Fibroblast of skin of right quadriceps (primary cell): ENCODE measurements around the gene GUCY2F.

Experiments used
- DNase-seq: peaks from one replicate; pipeline ENCODE4 v3.0.0-alpha.2; 2013

GUCY2F gene

DNA sequence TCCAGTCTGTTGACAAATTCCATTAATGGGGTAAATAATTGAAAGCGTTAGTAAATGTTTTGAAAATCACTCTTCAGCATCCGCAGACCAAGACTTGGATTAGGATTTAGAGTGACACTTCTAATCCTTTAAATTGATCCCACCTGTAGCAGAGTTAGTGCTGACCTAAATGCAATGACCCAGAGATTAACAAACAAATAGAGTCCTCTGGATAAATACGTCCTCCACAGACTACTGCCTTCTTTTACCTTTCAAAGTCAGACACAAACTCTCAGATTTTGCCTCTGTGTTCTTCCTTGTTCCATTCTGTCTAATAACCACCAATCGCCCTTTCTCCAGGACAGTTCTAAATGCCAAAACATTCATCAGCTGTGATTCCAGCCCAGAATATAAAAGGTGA, at the start of gene GUCY2F:
TSS of gene GUCY2F (minus strand) at position 101 of the 400 bp plus-strand sequence. CDS start 6,150 bp downstream, outside the sequence.
- DNase-seq, result no peak

DNA sequence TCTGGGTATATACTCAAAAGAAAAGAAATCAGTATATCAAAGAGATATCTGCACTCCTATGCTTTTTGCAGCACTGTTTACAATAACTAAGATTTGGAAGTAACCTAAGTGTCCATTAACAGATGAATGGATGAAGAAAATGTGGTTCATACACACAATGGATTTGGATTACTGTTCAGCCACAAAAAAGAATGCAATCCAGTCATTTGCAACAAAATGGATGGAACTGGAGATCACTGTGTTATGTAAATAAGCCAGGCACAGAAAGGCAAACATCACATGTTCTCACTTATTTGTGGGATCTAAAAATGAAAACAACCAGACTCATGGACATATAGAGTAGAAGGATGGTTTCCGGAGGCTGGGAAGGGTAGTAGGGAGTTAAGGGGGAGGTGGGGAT, 37.1 kb upstream of the GUCY2F start:
- DNase-seq, result no peak

DNA sequence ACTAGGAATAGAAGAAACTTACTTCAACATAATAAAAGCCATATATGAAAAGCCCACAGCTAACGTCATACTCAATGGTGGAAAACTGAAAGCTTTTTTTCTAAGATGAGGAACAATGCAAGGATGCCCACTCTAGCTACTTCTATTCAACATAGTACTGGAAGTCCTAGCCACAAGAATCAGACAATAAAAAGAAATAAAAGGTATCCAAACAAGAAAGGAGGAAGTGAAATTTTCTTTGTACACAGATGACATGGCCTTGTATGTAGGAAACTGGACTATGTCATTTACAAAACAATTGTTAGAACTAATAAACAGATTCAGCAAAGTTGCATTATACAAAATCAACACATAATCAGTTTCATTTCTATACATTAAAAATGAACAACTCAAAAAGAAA, 29.2 kb upstream of the GUCY2F start:
- DNase-seq, result no peak

DNA sequence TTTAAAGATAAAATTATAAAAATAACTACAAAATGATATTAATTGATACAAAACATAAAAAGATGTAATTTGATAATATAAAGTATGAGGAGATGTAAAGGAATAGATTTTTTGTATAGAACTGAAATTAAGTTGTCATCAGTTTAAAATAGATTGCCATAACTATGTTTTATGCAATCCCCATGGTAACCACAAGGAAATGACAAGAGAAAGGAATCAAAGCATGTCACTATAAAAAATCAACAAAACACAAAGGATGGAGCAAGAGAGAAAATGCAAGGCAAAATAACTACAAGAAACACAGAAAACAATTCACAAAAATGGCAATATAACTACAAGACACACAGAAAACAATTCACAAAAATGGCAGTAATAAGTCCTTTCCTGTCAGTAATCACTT, 27.0 kb upstream of the GUCY2F start:
- no peak for DNase-seq

DNA sequence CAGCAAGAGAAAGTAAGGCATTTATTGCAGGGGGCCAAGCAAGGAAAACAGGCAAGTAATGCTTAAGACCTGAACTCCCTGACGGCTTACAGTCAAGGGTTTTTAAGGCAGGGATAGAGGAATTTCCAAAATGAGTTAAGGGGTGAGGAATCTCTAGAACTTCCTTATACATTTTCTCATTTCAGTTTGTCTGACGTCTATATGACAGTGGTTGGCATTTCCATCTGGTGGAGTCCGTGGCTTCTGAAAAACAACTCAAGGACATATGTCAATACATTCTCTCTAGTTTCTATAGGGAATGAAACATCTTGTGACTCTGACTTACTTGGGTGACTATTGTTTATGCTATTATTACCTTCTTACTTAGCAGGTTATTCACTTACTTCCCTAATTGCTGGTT, 19.3 kb upstream of the GUCY2F start:
- no peak for DNase-seq

DNA sequence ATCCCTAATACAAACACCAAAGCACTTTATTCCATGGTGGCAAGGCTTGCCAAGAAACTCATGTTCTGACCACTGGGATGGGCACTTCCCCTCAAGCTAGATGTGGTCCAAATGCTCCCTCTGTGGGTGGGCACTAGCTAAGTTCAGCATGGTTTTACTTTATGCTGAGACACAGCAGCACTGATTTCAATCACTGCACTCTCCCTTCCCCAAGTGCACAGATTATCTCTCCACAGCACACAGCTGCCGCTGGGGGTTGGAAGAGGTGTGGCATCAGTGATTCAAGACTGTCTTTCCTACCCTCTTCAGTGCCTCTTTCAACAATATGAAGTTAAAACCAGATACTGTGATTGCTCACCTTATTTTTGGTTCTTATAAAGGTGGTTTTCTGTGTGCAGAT, 16.5 kb upstream of the GUCY2F start:
- no peak for DNase-seq

DNA sequence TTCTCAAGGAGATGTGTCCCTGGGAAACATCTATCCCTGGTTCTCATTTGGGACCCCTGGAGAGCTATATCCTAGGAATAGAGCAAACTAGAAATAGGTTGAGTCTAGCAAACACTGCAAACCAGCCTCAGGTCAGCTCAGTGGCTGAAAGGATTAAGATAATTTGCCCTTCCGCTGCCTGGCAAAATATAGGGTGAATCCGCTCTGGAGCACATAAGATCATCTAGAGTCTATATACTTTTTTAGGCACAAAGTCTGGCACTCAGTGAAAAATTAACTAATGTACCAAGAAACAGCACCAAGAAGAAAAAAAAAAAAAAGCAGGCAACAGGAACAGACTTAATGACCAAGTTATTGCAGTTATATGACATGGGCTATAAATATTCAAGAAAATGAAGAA, 7.3 kb upstream of the GUCY2F start:
- DNase-seq, result no peak

DNA sequence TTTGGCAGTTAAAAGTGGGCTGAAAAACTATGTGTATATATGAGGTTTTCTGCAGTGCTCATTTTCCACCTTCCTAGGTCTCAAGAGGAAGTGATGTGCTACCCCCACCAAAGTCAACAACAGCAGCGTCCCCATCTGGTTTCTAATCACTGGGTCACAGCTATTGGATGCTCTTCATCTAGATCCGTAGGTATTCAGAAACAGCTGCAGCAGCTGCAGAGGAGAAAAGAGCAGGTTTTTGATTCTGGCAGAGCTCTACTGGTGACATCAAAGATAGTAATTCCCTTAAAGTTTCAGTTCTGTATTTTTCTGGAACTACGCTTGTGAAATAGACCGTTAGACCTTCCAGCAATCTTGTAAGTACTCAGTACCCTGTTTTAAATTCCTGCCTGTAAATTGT, 5.8 kb upstream of the GUCY2F start:
- DNase-seq, result no peak

DNA sequence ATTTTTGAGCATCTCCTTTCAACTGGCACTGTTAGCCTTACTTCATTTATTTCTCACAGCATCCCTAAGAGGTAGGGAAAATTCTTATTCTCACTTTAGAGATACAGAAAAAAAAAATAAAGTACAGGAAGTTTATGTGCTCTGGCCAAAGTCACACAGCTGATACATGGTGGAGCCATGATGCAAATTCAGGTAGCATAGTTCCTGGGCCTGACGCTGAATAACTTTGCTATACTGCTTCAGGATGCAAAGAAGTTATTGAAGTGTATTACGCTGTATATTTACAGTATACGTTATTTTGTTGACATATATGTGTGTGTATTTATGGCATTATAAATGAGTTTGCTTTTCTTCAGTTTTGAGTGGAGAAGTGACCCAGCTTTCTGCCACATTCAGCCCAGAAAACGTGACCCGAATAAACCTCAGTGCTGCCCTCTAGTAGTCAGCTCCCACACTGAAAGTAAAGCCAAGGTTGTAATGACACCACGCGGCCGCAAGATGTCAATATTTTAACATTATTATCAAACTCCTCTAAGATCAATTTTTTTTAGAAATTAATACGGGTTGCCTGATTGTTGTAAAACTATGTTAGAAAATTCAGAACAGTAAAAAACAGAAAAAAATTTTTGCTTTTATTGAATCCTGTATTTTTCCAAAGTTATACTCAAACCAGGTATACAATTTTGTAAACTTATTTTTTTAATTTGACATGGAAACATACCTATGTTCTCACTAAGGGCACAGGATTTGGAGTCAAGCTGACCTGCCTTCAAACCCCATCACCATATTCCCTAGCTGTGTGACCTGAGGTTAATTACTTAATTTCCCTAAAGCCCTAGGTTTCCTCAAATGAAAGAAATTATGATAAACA, 3.8 kb upstream of the GUCY2F start:
- DNase-seq, result peak; percentile 54

DNA sequence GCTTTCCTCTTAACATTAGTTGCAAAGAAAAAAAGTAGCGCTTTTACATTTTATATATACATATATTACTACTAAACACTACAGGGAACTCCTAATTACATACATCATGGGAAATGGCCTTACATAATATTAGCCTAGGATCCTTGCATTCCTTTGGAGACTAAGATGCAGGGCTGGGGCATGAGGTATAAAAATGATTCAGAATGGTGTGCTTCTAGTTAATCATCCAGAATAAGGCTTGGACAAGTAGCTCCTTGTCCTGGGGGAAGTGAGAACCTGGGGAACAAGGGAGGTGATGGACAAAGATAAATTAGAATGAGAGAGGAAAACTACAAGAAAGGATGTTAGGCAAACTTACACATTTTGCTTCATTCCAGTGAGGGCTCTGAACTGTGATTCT, 3.0 kb upstream of the GUCY2F start:
- DNase-seq, result no peak

DNA sequence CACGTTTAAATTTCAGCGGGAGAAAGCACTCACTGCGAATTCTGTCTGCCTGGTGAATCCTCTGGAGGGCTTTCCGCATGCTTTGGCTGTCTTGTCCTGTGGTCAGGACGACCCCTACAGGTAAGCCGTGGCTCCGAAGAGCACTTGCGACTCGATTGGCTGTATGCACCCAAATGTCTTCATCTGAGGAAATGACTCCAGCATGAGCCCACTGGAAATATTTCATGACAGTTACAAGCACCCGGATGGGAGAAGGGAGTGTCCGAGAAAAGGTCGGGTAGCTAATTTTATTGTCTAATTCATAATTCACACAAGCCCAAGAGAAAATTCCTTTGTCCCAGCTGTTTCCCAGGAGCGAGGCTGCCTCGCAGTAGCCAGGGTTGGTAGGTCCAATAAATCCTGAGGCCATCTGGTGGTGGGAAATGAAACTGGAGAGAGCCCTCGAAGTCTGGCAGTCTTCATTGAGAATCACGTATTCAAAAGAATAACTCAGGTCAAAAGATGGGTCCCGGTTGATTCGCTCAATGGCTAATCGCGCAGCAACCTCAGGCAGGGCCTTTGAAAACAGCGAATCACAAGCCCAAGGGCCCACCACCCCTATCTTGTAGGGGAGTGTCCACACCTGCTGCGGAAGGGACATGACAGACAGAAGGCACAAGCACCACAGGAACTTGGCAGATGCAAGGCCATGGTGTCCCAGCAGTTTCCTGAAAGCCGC, 6.6 kb downstream of the GUCY2F start:
- DNase-seq, result peak; percentile 40

DNA sequence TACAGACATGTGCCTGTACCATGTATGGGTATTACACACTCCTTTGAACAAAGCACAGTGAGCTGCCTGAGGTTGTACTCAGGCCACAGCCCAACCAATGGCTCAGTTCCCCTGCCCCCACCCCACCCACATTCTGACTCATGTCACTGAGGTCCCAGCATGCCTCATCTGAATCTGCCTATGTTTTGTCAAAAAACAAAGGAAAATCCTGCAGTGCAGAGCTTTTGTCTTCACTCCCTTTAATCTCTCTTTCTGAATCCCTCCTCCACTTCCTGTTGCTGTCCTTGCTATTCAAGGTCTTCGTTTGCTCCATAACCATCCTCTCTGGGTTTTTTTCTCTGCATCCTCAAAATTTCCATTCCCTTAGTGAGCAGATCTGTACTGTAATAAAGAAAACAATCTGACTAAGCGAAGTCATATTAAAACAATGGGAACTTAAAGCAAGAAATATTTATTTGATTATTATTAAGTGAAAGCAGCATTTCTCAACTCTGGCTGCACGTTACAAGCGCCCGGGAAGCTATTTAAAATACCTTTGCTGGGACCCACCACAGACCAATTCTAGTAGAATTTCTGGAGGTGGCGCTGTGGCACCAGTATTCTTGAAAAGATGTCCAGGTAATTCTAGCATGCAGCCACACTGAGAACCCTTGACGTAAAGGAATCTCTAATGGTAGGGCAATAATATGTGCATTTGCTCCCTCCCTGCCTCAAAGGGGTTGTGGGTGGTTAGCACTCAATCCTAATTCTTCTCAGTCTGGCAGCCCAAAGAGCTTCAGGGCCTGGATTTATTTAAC, 8.7 kb downstream of the GUCY2F start:
- DNase-seq, result peak; percentile 55

DNA sequence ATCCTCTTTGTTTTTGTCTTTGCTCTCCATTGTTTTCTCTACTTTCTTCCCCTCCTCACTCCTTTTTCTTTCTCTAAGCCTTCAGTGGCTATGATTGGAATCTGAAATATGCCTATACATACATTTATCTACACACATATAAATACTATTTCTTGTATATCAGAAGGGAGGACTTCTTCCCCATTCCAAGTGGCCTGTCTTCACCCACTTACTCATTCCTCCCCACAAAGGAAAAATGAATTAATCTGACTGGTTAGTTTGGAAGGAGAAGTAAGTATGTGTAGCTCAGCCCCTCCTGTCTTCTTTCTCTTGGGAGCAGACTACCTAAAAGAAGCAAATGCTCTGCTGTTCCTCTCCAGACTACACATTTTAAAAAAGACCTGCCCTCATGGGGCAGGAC, 17.7 kb downstream of the GUCY2F start:
- peak; percentile 62 for DNase-seq

DNA sequence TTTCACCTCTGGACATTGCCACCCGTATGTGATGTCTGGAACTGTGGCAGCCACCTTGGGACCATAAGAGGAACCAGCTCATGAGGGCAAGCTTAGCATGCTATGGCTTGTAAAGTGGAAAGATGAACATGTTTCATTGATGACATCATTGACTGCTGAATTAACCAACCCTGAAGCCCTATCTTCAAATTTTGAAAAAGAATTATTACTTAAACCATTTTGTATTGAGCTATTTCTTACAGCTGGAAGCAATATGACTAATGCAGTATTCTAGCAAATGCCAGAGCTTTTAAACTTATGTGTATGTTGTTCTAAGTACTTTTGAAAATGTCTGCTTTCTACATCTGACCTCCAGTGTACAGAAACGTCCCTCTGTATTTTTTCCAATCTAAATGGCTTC, 18.1 kb downstream of the GUCY2F start:
- DNase-seq, result peak; percentile 21

DNA sequence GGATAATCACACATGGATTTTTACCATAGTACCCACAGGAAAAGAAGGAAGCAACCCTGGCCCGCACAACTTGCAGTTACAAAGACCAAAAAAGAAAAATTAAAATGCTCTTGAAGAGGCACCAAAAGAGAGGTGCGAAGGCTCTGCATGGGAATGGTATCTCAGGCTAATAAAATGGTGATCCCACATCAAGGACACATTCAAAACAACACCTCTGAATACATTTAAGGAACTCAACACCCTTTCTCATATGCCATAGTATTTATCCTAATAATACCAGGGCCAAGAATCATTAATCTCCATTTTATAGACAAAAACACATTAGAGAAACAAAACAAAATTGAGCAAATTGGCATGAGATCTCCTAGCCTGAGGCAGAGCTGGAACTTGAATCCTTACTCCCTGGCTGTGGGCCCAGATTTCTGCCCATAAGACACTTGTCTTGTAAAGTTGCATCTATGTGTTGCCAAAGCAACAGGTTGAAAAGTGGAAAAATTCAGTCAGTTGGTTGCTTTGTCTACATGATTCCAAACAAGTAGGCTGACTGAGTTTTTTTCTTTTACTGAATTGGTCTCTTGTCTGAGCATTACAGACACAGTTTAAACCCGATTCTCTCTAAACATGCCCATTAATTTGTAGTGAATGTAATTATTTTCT, 33.5 kb downstream of the GUCY2F start:
- no peak for DNase-seq

DNA sequence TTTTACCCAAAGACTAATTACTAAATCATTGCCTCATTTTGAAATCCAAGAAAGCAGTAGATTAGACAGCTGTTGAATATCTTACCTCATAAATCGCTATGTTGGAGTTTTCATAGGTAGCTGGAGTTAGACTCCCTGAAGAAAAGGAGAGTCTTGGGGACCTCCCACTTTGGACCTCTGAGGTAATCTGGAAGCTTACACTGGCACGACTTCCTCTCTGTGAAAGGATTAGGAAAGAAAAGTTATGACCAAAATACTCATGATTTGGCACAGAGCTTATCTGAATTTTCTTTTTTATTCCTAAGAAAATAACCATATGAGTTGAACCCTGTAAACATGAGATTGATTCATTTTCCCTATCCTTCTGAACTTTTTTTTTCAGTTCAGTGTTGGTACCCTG, 40.6 kb downstream of the GUCY2F start:
- DNase-seq, result no peak

DNA sequence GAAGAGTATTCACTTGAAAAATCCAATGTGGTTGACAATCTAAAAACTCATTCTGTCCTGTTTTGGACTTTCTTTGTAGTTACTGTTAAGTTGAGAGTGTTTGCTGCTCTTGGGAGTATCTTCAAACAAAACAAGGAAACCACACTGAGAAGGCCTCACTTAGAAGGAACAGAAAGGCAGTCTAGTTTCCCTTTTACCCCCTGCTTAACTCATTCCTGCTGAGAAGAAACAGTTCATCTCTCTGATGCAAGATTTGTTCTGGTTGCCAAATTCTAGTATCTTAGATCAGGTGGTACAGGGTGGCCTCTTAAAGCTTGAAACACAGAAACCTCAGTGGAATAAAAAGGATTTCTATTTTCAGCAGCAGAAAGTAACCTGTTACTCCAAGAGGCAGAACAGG, 41.4 kb downstream of the GUCY2F start:
- DNase-seq, result no peak

DNA sequence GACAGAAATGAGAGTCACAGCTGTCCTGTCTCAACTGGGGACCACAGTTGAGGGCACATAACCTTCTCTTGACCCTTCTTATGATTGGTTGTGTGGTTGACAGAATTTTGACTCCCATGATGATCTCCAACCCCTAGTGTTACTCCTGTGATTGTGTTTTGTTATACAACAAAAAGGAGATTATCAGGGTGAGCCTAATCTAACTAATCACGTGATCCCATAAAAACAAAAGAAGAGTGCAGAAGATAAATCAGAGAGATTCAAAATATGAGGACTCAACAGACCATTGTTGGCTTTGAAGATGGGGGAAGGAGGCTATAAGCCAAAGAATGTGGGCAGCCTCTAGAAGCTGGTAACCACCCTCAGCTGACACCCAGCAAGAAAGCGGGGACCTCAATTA, 72.7 kb downstream of the GUCY2F start:
- DNase-seq, result no peak

DNA sequence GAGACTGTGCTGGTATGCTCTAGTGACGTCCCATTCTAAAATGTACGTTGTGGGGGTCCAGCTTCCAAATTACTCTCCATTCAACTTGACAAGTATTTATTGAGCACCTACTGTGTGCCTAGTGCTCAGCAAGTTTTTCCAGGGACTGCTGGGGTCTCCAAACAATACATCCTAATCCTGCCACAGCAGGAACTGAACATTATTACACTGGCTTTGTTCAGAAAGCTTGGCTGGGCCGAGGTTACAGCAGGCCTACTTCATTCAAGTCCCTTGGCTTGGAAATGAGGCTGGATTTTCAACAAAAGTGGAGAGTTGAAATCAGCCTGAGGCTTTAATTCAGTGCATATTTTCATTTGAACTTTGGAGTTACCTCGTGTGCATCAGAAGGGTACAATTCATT, 78.0 kb downstream of the GUCY2F start:
- DNase-seq, result no peak

DNA sequence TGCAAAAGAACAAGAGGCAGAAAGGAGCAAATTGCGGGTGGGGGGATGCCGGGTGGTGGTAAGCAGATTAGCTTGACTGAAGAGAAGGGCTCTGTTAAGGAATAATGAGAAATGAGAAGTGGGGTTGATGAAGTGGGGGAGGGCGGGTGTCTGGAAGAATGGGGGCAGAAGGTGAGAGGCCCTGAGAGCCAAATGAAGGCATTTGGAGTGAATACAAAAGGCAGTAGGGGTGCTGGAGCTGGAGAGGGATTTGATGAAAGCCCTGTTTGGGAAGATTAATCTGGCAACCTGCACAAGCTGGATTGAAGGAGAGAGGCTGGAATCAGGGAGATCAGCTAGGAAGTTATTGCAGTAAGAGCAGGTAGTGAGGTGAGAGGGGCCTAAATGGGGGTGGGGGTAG, 82.1 kb downstream of the GUCY2F start:
- DNase-seq, result no peak

DNA sequence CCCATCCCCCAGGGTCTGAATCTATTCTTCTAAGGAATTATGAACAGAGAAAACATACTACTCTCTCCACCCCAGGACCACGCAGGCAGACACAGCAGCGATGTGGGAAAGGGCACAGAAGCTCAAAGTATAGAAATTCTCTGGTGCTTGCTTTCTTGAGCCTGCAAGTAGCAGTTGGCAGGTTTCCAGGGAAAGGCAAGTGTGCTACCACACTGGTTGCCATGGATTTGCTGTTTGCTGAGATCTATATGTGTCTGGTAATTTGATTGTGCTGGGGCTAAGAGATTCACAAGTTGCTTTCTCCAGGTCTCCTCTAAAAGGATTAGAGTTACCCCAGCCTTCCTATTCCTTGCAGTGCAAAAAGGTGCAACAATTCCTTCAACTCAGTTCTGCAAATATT, 83.1 kb downstream of the GUCY2F start:
- DNase-seq, result no peak

DNA sequence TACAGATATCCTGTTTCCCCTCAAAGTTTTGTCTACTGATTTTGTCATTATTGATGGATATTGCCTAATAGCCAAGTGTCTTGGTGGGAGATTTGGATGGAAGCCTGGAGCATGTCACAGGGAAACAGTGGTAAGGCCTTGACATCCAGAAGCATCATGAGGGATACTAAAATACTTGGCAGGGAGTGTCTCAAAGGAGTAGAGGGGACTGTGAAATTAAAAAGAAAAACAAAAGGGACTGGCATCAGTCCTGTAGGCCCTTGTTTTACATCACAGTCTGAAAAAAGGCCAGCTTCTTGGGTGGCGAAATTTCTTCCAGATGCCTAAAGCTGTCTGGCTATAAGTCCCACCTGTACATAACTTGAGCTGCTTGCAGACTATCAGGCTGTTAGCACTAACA, 83.8 kb downstream of the GUCY2F start:
- DNase-seq, result no peak

DNA sequence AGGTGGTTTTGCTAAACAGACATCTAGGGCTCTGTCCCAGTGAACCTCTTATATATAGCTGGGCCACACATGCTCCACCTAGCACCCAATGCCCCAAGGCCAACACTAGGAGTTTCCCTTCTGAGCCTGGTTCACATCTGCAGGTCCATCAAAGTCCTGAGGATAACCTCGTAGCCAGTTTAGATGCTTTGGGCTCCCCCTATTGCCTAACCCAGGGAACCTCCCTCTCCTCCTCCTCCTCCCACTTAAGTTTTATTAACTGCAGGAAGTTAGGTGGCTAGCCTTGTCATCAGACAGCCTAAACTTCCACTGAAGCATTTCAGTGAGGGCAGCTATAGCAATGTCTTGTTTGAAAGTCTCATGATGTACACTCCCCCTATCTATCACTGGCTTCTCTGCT, 88.0 kb downstream of the GUCY2F start:
- DNase-seq, result no peak
